Liver (tissue), 9 donors: ENCODE measurements around the gene COL11A1. TPM values are rescaled to one million over a fixed set of nuclear protein-coding genes. Genes with fewer than 3 reads are reported as not detected.

Source experiments
- DNase-seq: peaks from one replicate; pipeline ENCODE4 v3.0.0-alpha.2; 2017; ENCODE audit warnings: low spot score
- H3K27ac ChIP-seq, 2 donors: one replicate each; pipeline ENCODE4 v1.7.0; 2013; ENCODE audit warnings: inconsistent platforms in 2 of 2, low read length in 2 of 2, control low read depth in 1 of 2, low read depth in 1 of 2, mild to moderate bottlenecking in 1 of 2
- H3K27me3 ChIP-seq, 4 donors: one replicate each; pipeline versions ENCODE4 v1.6.1 to v1.7.0; 2013; ENCODE audit warnings: low read length in 3 of 4, inconsistent platforms in 1 of 4, mild to moderate bottlenecking in 1 of 4, moderate library complexity in 1 of 4; ENCODE audit not compliant: control insufficient read depth in 4 of 4, insufficient read depth in 4 of 4
- H3K36me3 ChIP-seq, 4 donors: one replicate each; pipeline versions ENCODE4 v1.6.1 to v1.7.0; 2013; ENCODE audit warnings: low read length in 3 of 4, mild to moderate bottlenecking in 3 of 4, low read depth in 1 of 4, moderate library complexity in 1 of 4; ENCODE audit not compliant: control insufficient read depth in 4 of 4, insufficient read depth in 3 of 4
- H3K4me1 ChIP-seq, 4 donors: one replicate each; pipeline versions ENCODE4 v1.6.1 to v1.7.0; 2013; ENCODE audit warnings: low read length in 3 of 4, mild to moderate bottlenecking in 3 of 4, moderate library complexity in 1 of 4; ENCODE audit not compliant: control insufficient read depth in 4 of 4, insufficient read depth in 4 of 4
- H3K4me3 ChIP-seq, 3 donors: one replicate each; pipeline versions ENCODE4 v1.6.1 to v1.7.0; 2013; ENCODE audit warnings: low read length in 3 of 3, control low read depth in 1 of 3, low read depth in 1 of 3, mild to moderate bottlenecking in 1 of 3
- H3K9ac ChIP-seq, 2 donors: one replicate each; pipeline ENCODE4 v1.7.0; 2013; ENCODE audit warnings: low read length in 2 of 2, mild to moderate bottlenecking in 2 of 2, moderate library complexity in 2 of 2, control low read depth in 1 of 2, low read depth in 1 of 2
- H3K9me3 ChIP-seq, 4 donors: one replicate each; pipeline versions ENCODE4 v1.6.1 to v1.7.0; 2013; ENCODE audit warnings: low read length in 3 of 4; ENCODE audit not compliant: control insufficient read depth in 4 of 4
- EGR1 ChIP-seq, 2 donors: IDR thresholded peaks; 2 replicates each; pipeline ENCODE4 v1.6.1; 2016 to 2018; ENCODE audit warnings: antibody characterized with exemption in 2 of 2, low read depth in 2 of 2
- FOXA1 ChIP-seq: IDR thresholded peaks from 2 replicates; pipeline ENCODE4 v1.6.1; 2016; ENCODE audit warnings: antibody characterized with exemption
- FOXA2 ChIP-seq: IDR thresholded peaks from 2 replicates; pipeline ENCODE4 v1.6.1; 2016; ENCODE audit warnings: antibody characterized with exemption
- GABPA ChIP-seq, 2 donors: IDR thresholded peaks in 1 of 2; conservative IDR thresholded peaks in 1 of 2; 2 replicates each; pipeline ENCODE4 v1.6.1; 2016; ENCODE audit warnings: antibody characterized with exemption in 2 of 2, mild to moderate bottlenecking in 1 of 2, moderate library complexity in 1 of 2
- HNF4A ChIP-seq, 2 donors: conservative IDR thresholded peaks; 2 replicates each; pipeline ENCODE4 v1.6.1; 2016; ENCODE audit warnings: antibody characterized with exemption in 2 of 2, mild to moderate bottlenecking in 2 of 2
- HNF4G ChIP-seq: IDR thresholded peaks from 2 replicates; pipeline ENCODE4 v1.6.1; 2016; ENCODE audit warnings: antibody characterized with exemption
- JUND ChIP-seq, 2 donors: IDR thresholded peaks; 2 replicates each; pipeline ENCODE4 v1.6.1; 2016; ENCODE audit warnings: antibody characterized with exemption in 2 of 2
- NR2F2 ChIP-seq: IDR thresholded peaks from 2 replicates; pipeline ENCODE4 v1.6.1; 2016; ENCODE audit warnings: antibody characterized with exemption
- RAD21 ChIP-seq, 2 donors: IDR thresholded peaks; 2 replicates each; pipeline ENCODE4 v1.6.1; 2016; ENCODE audit warnings: antibody characterized with exemption in 2 of 2, mild to moderate bottlenecking in 2 of 2
- RXRA ChIP-seq, 2 donors: IDR thresholded peaks; 2 replicates each; pipeline ENCODE4 v1.6.1; 2017 to 2018; ENCODE audit warnings: antibody characterized with exemption in 2 of 2, mild to moderate bottlenecking in 1 of 2
- SP1 ChIP-seq: IDR thresholded peaks from 2 replicates; pipeline ENCODE4 v1.6.1; 2018; ENCODE audit warnings: antibody characterized with exemption, mild to moderate bottlenecking
- TAF1 ChIP-seq: conservative IDR thresholded peaks from 2 replicates; pipeline ENCODE4 v1.6.1; 2016; ENCODE audit warnings: antibody characterized with exemption, mild to moderate bottlenecking
- YY1 ChIP-seq: IDR thresholded peaks from 2 replicates; pipeline ENCODE4 v1.6.1; 2016; ENCODE audit warnings: antibody characterized with exemption, mild to moderate bottlenecking
- whole genome bisulfite sequencing: extraction: QIAGEN DNeasy Blood & Tissue Kit; methylation state at CpG from one replicate; pipeline ENCODE4 v1.1.7; 2013; 5-methylcytosine and 5-hydroxymethylcytosine counted together
- polyA plus RNA-seq, 2 donors: library from polyadenylated mRNA; stranded (reverse) in 1 of 2; unstranded in 1 of 2; fragments of 200-250 nt in 1 of 2; fragments of >200 nt in 1 of 2; fragmentation: Nextera tagmentation in 1 of 2; extraction: Ambion mirVana in 1 of 2; gene quantifications; one replicate each; pipeline versions ENCODE4 v1.2.1 to v1.2.3, GENCODE V29; 2013 to 2015
- total RNA-seq, 2 donors: library from RNA; depleted of rRNA; stranded (reverse); fragments of >200 nt; gene quantifications; one replicate each; pipeline ENCODE4 v1.2.3, GENCODE V29; 2014
- TF ChIP-seq, protein P1 (sequence below): IDR thresholded peaks from 2 replicates; pipeline ENCODE4 v1.6.1; 2016; ENCODE audit warnings: antibody characterized with exemption
- TF ChIP-seq, protein P2 (sequence below): IDR thresholded peaks from 2 replicates; pipeline ENCODE4 v1.6.1; 2016; ENCODE audit warnings: antibody characterized with exemption
- TF ChIP-seq, protein P3 (sequence below): IDR thresholded peaks from 2 replicates; pipeline ENCODE4 v1.6.1; 2016; ENCODE audit warnings: antibody characterized with exemption, mild to moderate bottlenecking
- TF ChIP-seq, protein P4 (sequence below): IDR thresholded peaks from 2 replicates; pipeline ENCODE4 v1.6.1; 2016; ENCODE audit warnings: antibody characterized with exemption
- TF ChIP-seq, protein P5 (sequence below): fragments of 150-350 bp; IDR thresholded peaks from 2 replicates; pipeline ENCODE4 v1.5.1; 2017; ENCODE audit warnings: improper control_type of control experiment, low read depth, low read length; ENCODE audit not compliant: missing input control
- donor health status: healthy.
- donor health status: healthy.
- donor health status: healthy.
- donor health status: healthy.
- donor health status: healthy.

Gene COL11A1
- total and polyA plus RNA-seq, 4 donors = 0.01 to 0.42 TPM; not detected in 2

DNA sequence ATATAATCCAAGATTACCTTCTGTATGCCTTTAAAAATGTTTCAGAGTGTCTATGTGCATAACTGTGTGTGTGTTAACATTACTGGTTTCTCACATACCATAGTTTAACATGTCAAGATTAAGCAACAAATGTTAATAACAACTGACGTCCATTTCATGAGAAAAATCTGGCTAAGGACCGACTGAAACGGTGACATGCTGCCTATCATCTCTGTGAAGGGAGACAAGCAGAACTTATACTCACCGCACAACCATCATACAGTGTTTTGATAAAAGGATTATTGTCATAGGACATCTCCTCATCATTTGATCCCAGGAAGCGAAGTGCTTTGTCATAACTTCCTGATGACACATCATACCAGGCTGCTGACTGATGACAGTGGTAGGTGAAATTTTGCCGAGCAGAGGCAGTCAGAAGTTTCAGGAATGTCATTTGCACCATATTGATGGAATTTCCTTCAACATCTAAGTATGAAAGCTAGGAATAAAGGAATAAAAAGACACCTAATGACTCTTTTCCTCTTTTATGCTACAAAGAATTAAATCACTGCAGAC is 228.8 kb downstream of the COL11A1 start:
- TF ChIP-seq FOXA1 = no peak
- TF ChIP-seq TAF1 = no peak
- no peak for TF ChIP-seq GABPA (IDR thresholded peaks at IDR 0.05 in 1 of 2, conservative IDR thresholded peaks at IDR 0.05 in 1 of 2)
- no peak for TF ChIP-seq HNF4A (conservative IDR thresholded peaks at IDR 0.05)
- TF ChIP-seq, protein P1, sequence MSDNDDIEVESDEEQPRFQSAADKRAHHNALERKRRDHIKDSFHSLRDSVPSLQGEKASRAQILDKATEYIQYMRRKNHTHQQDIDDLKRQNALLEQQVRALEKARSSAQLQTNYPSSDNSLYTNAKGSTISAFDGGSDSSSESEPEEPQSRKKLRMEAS = no peak
- TF ChIP-seq HNF4G = no peak
- TF ChIP-seq FOXA2 = no peak
- TF ChIP-seq, protein P2, sequence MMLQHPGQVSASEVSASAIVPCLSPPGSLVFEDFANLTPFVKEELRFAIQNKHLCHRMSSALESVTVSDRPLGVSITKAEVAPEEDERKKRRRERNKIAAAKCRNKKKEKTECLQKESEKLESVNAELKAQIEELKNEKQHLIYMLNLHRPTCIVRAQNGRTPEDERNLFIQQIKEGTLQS = no peak
- no peak for TF ChIP-seq SP1
- 65% methylated on average over 6 of the region's 6 CpGs for WGBS
- no peak for DNase-seq

DNA sequence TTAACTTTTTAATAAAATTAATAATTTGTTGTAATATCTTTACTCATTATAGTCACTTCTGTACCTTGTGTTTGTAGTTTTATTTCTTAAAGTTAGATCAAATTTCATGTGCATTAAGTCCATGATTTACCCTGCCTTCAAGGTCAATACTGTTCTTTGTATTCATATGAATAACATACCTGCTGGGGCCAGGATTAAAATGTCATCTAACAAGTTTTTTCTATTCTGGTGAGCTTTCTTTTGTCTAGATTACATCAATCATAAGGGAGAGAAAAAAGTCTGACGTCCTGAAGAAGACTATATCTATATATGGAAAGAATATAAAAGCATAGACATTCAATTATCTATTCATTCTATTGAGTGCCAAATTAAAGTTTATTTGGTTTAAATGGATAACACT is 232.6 kb downstream of the COL11A1 start:
- DNase-seq = no peak
- H3K4me1 ChIP-seq = no peaks in the 10 kb centered on the region
- no peak overlapping the region for H3K9ac ChIP-seq
- no peak for TF ChIP-seq FOXA1
- H3K27me3 ChIP-seq = peaks cover 0 to 3% (median 0%) of the 10 kb centered on the region in 4 donors
- H3K27ac ChIP-seq = no peak overlapping the region
- H3K36me3 ChIP-seq = no peaks in the 10 kb centered on the region
- H3K9me3 ChIP-seq = peaks cover 0 to 1% (median 0%) of the 10 kb centered on the region in 4 donors
- no peak overlapping the region for H3K4me3 ChIP-seq
- whole genome bisulfite sequencing = 38% methylated on average over 1 of the region's 1 CpG

More for the DNA sequence above, 228.8 kb downstream of the COL11A1 start:
- H3K27ac ChIP-seq = no peak overlapping the region
- H3K27me3 ChIP-seq = peaks cover 0 to 3% (median 0%) of the 10 kb centered on the region in 4 donors
- H3K9ac ChIP-seq = no peak overlapping the region
- no peaks in the 10 kb centered on the region for H3K9me3 ChIP-seq
- H3K4me1 ChIP-seq = no peaks in the 10 kb centered on the region
- H3K36me3 ChIP-seq = no peaks in the 10 kb centered on the region
- no peak overlapping the region for H3K4me3 ChIP-seq

DNA sequence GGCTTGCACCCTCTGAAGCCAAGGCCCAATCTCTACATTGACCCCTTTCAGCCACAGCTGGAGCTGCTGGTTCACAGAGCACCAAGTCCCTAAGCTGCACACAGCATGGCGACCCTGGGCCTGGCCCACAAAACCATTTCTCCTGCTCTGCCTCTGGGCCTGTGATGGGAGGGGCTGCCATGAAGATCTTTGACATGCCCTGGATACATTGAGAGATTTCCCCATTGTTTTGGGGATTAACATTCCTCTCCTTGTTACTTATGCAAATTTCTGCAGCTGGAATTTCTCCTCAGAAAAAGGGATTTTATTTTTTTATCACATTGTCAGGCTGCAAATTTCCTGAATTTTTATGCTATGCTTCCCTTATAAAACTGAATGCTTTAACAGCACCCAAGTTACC is 235.8 kb downstream of the COL11A1 start:
- 78% methylated on average over 1 of the region's 1 CpG for WGBS
- no peak overlapping the region for H3K27ac ChIP-seq
- H3K9me3 ChIP-seq = peaks cover 0 to 1% (median 0%) of the 10 kb centered on the region in 4 donors
- no peaks in the 10 kb centered on the region for H3K4me1 ChIP-seq
- H3K27me3 ChIP-seq = no peaks in the 10 kb centered on the region
- DNase-seq = no peak
- H3K9ac ChIP-seq = no peak overlapping the region
- no peak overlapping the region for H3K4me3 ChIP-seq
- no peaks in the 10 kb centered on the region for H3K36me3 ChIP-seq
- TF ChIP-seq SP1 = no peak
- TF ChIP-seq, protein P3, sequence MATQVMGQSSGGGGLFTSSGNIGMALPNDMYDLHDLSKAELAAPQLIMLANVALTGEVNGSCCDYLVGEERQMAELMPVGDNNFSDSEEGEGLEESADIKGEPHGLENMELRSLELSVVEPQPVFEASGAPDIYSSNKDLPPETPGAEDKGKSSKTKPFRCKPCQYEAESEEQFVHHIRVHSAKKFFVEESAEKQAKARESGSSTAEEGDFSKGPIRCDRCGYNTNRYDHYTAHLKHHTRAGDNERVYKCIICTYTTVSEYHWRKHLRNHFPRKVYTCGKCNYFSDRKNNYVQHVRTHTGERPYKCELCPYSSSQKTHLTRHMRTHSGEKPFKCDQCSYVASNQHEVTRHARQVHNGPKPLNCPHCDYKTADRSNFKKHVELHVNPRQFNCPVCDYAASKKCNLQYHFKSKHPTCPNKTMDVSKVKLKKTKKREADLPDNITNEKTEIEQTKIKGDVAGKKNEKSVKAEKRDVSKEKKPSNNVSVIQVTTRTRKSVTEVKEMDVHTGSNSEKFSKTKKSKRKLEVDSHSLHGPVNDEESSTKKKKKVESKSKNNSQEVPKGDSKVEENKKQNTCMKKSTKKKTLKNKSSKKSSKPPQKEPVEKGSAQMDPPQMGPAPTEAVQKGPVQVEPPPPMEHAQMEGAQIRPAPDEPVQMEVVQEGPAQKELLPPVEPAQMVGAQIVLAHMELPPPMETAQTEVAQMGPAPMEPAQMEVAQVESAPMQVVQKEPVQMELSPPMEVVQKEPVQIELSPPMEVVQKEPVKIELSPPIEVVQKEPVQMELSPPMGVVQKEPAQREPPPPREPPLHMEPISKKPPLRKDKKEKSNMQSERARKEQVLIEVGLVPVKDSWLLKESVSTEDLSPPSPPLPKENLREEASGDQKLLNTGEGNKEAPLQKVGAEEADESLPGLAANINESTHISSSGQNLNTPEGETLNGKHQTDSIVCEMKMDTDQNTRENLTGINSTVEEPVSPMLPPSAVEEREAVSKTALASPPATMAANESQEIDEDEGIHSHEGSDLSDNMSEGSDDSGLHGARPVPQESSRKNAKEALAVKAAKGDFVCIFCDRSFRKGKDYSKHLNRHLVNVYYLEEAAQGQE = no peak
- no peak for TF ChIP-seq HNF4A (conservative IDR thresholded peaks at IDR 0.05)
- TF ChIP-seq FOXA1 = no peak
- TF ChIP-seq, protein P4, sequence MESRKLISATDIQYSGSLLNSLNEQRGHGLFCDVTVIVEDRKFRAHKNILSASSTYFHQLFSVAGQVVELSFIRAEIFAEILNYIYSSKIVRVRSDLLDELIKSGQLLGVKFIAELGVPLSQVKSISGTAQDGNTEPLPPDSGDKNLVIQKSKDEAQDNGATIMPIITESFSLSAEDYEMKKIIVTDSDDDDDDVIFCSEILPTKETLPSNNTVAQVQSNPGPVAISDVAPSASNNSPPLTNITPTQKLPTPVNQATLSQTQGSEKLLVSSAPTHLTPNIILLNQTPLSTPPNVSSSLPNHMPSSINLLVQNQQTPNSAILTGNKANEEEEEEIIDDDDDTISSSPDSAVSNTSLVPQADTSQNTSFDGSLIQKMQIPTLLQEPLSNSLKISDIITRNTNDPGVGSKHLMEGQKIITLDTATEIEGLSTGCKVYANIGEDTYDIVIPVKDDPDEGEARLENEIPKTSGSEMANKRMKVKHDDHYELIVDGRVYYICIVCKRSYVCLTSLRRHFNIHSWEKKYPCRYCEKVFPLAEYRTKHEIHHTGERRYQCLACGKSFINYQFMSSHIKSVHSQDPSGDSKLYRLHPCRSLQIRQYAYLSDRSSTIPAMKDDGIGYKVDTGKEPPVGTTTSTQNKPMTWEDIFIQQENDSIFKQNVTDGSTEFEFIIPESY = no peak
- TF ChIP-seq RXRA (IDR thresholded peaks at IDR 0.05) = no peak
- no peak for TF ChIP-seq YY1
- TF ChIP-seq NR2F2 = no peak
- TF ChIP-seq HNF4G = no peak
- no peak for TF ChIP-seq EGR1 (IDR thresholded peaks at IDR 0.05; ENCODE audit: low read depth in 2 of 2)
- no peak for TF ChIP-seq JUND (IDR thresholded peaks at IDR 0.05)
- no peak for TF ChIP-seq RAD21 (IDR thresholded peaks at IDR 0.05)
- TF ChIP-seq, protein P5, sequence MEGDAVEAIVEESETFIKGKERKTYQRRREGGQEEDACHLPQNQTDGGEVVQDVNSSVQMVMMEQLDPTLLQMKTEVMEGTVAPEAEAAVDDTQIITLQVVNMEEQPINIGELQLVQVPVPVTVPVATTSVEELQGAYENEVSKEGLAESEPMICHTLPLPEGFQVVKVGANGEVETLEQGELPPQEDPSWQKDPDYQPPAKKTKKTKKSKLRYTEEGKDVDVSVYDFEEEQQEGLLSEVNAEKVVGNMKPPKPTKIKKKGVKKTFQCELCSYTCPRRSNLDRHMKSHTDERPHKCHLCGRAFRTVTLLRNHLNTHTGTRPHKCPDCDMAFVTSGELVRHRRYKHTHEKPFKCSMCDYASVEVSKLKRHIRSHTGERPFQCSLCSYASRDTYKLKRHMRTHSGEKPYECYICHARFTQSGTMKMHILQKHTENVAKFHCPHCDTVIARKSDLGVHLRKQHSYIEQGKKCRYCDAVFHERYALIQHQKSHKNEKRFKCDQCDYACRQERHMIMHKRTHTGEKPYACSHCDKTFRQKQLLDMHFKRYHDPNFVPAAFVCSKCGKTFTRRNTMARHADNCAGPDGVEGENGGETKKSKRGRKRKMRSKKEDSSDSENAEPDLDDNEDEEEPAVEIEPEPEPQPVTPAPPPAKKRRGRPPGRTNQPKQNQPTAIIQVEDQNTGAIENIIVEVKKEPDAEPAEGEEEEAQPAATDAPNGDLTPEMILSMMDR = no peak
- no peak for TF ChIP-seq GABPA (IDR thresholded peaks at IDR 0.05 in 1 of 2, conservative IDR thresholded peaks at IDR 0.05 in 1 of 2)
- TF ChIP-seq, protein P2 = no peak
- TF ChIP-seq FOXA2 = no peak
- TF ChIP-seq, protein P1 = no peak
- no peak for TF ChIP-seq TAF1
